Measurements from ENCODE around the gene TPRG1.
"Not testable (repeated sequence)": the region's sequence is repeated elsewhere in the genome, so short reads cannot be mapped to it uniquely, and the experiment has no call there.

Gene TPRG1

GRCh38 chr3:189312866-189313265, 141.1 kb downstream of the TPRG1 start:
- DNase-seq (ENCODE audit: low read depth in 3 of 3) = no peak

- no peak for DNase-seq (ENCODE audit: low read depth in 3 of 3)
Observed at GRCh38 chr3:189316296-189317019, 144.7 kb downstream of the TPRG1 start.

GRCh38 chr3:189317911-189318310, 146.1 kb downstream of the TPRG1 start:
- no peak for DNase-seq (ENCODE audit: low read depth in 3 of 3)

GRCh38 chr3:189320511-189320910, 148.7 kb downstream of the TPRG1 start:
- no peak for DNase-seq (ENCODE audit: low read depth in 3 of 3)

DNA sequence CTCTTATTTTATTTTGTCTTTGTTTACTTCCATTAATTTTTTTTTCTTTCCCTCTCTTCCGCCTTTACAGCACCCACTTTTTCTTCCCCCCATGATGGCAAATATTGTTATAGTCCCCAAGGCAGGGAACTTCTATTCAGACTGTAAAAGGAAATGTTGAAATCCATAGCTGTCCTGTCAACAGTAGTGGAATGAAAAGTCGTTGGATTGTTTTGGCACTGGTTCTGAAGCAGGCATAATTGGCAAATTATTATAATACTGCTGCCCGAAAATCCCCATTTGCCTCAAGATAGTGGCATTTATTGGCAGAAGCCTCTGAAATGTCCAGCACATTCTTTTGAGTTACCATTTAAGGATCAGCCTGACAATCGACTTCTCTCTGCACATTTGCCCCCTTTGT, 150.6 kb downstream of the TPRG1 start:
- DNase-seq (ENCODE audit: low read depth in 3 of 3) = no peak

GRCh38 chr3:189324538-189325138, 152.9 kb downstream of the TPRG1 start:
- DNase-seq (ENCODE audit: low read depth in 3 of 3) = peak; percentile 58 to 74 (median 72)

GRCh38 chr3:189325454-189325853, 153.7 kb downstream of the TPRG1 start:
- no peak for DNase-seq (ENCODE audit: low read depth in 3 of 3)

GRCh38 chr3:189329630-189330029, 157.9 kb downstream of the TPRG1 start:
- DNase-seq (ENCODE audit: low read depth in 3 of 3) = not testable (repeated sequence)

DNA sequence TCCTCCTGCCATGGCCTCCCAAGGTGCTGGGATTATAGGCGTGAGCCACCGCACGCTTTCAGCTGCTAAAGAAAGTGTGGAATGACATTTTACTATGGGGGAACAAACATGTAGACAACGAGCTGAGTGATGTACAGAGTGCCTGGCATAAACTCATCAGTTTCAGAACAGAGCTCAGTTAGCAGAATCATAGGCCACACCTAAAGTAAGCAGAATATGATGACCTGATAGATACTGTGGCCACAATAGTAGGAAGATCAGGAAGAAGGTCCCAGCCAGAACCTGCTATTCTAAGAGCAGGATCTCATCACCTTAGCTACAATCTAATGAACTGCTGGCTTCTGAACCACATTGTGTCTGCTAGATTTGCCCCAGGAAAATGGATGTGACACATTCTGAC, 158.3 kb downstream of the TPRG1 start:
- no peak for DNase-seq (ENCODE audit: low read depth in 3 of 3)

- DNase-seq (ENCODE audit: low read depth in 3 of 3) = no peak
Observed at GRCh38 chr3:189331002-189331418, 159.2 kb downstream of the TPRG1 start.

- no peak for DNase-seq (ENCODE audit: low read depth in 3 of 3)
Observed at GRCh38 chr3:189334064-189334920, 162.5 kb downstream of the TPRG1 start.

DNA sequence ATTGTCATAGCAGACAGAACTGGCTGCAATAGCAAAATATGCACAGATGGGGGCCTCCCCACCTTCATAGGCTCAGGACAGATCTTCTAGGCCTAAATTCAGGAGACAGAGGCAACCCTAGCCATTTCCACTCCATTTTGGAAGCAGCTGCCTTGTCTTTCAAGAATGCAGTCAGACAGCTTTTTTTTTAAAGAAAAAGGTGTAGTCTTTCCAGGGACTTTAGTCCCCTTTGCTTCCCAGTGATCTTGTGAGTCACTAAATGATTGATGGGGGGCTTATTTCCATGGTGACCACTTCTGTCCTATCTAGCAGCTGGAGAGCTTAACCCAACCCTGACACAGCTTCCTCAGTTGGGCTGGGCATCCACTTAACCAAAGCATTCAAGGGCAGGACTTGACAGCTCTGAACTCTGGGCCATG, 165.9 kb downstream of the TPRG1 start:
- no peak for DNase-seq (ENCODE audit: low read depth in 3 of 3)

GRCh38 chr3:189338366-189338765, 166.6 kb downstream of the TPRG1 start:
- DNase-seq (ENCODE audit: low read depth in 3 of 3) = no peak

- no peak for DNase-seq (ENCODE audit: low read depth in 3 of 3)
Observed at GRCh38 chr3:189339996-189340395, 168.2 kb downstream of the TPRG1 start.

DNA sequence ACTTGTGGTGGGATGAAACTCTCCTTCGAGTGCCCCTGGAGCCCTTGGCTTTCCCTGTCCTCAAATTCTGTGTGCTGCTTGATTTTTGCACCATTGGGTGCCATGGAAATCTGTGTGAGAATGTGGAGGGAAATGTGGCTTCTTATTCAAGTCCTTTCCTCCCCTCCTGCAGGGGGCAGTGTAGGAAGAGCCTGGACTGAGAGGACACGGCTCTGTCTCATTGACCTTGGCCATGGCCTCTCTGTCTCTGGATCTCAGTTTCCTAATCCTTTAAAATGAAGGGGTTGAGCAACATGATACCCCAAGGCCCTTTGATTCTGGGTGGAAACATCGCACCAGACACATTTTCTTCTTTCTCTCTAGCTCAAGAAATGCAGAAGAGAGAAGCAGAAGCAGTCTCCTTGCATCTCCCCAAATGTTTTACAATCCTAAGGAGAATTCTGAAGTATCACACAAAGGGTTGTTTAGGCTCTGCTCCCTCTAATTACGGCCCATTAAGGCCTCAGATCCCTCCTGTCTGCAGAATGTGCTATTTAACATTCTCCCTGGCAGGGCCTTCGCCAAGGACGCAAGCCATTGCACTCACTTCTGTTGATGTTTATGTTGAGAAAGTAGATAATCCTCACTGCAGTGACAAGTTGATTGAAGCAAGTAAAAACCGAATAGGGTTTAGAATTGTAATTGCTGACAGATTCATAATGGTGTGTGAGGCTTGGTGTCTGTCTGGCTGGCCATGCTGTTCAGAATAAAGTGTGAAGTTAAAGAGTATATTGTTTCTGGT, 169.1 kb downstream of the TPRG1 start:
- DNase-seq (ENCODE audit: low read depth in 3 of 3) = no peak

GRCh38 chr3:189342811-189343210, 171.0 kb downstream of the TPRG1 start:
- DNase-seq (ENCODE audit: low read depth in 3 of 3) = no peak

DNA sequence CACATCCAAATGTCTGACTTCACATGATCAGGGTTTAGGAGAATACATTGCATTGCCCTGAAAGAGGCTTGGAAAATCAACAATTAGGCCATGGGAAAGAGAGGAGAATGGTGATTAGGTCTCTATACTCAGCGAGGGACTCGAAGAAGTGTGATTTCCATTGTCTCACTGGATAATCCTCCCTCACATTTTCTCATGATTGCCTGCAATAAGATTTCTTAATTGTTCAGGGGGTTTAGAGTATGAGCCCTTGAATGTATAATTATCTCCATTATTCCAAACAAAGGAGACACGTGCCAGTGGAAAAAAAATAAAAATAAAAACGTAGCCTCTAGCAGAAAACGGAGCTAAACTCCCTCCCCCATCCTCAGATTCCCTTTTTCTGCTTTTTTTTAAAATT, 173.2 kb downstream of the TPRG1 start:
- no peak for DNase-seq (ENCODE audit: low read depth in 3 of 3)

DNA sequence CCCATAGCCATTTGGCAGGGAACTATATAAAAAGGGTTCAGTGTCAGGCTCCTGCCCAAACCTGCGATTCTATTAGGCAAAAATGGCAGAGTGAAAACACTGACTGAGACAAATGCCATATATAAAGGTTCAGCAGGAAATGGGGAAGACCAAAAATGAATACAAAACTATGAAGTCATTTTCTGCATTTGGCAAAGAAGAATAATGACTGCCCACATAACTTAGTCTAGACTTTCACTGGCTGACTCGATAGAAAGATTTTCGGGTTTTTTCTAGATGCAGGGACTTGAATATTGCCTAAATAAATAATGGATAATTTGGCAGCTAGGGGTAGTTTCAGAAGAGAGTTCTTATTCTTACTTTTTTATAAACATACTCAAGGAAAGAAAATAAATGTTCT, 178.0 kb downstream of the TPRG1 start:
- DNase-seq (ENCODE audit: low read depth in 3 of 3) = no peak

DNA sequence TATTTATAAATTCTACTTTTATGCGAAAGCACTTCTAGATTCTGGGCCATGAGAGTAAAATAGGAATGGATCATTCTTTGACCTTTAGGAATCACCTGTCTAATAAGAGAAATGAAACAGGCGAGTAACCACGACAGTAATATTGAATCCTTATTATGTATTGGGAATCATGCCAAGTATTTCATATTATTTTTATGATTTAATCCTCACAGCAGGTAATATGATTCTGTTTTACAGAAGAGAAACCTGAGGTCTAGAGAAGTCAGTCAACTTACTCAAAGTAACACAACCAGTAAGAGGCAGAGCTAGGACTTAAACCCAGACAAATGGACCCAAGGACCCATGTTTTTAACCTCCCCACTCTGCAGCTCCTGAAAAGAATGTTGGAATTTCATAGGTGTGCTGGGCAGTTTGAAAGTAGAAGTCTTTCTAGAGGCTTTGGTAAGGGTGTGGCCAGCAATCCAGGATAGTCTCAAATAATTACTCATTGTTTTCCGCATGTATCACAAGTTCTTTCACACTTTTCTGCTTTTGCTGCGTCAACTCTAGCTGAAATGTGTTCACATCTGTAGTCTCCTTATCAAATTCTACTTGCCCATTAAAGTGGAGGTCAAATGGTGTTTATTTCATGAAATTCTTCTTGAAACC, 181.7 kb downstream of the TPRG1 start:
- DNase-seq (ENCODE audit: low read depth in 3 of 3) = no peak

GRCh38 chr3:189353988-189354889, 182.5 kb downstream of the TPRG1 start:
- DNase-seq (ENCODE audit: low read depth in 3 of 3) = no peak
